ENCODE measurements around the gene CDC27.
"Not testable (repeated sequence)": the region's sequence is repeated elsewhere in the genome, so short reads cannot be mapped to it uniquely, and the experiment has no call there.

CDC27 gene

DNA sequence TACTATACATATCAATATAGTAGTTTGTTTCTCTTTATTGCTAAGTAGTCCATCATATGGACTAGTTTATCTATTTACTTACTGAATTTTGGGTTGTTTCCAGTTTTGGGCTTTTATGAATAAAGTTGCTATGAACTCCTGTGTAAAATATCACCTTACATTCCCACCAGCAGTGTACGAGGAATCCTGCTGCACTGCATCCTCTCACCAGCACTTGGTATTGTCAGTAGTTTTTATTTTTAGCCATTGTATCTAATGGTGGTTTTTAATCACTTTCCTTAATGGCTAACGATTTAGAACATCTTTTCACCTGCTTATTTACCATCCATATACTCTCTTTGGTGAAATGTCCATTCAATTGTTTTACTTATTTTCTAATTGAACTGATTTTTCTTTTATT is 24.0 kb downstream of the CDC27 start:
- H3K4me1 ChIP-seq (ENCODE audit: control insufficient read depth, insufficient read depth, low read length) = no peaks in the 10 kb centered on the region
- H3K27me3 ChIP-seq (ENCODE audit: control insufficient read depth, insufficient read depth, low read length) = no peaks in the 10 kb centered on the region
- H3K9ac ChIP-seq (ENCODE audit: low read depth, low read length) = no peak overlapping the region
- H3K36me3 ChIP-seq (ENCODE audit: control insufficient read depth, insufficient read depth, low read length) = peaks cover under 1% of the 10 kb centered on the region
- H3K4me3 ChIP-seq (ENCODE audit: low read depth, low read length) = no peak overlapping the region
- no peaks in the 10 kb centered on the region for H3K9me3 ChIP-seq (ENCODE audit: control insufficient read depth, insufficient read depth, low read length)

DNA sequence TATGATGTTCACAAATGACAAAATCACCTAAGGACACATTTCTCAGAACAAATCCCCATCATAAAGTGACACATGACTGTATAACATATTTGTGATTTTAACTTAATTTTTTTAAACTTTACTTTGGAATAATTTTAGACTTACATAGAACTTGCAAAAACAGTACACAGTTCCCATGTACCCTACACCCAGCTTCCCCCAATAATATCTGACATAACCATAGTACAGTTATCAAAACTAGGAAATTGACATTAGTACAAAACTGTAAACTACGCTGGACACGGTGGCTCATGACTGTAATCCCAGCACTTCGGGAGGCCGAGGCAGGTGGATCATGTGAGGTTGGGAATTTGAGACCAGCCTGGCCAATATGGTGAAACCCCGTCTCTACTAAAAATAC is 24.8 kb downstream of the CDC27 start:
- Histone ChIP-seq H3K4me1 (ENCODE audit: control insufficient read depth, insufficient read depth, low read length) (no peaks in the 10 kb centered on the region), H3K27me3 (ENCODE audit: control insufficient read depth, insufficient read depth, low read length) (no peaks in the 10 kb centered on the region), H3K9ac (ENCODE audit: low read depth, low read length) (no peak overlapping the region), H3K4me3 (ENCODE audit: low read depth, low read length) (no peak overlapping the region), H3K36me3 (ENCODE audit: control insufficient read depth, insufficient read depth, low read length) (peaks cover 9% of the 10 kb centered on the region), H3K9me3 (ENCODE audit: control insufficient read depth, insufficient read depth, low read length) (no peaks in the 10 kb centered on the region)

DNA sequence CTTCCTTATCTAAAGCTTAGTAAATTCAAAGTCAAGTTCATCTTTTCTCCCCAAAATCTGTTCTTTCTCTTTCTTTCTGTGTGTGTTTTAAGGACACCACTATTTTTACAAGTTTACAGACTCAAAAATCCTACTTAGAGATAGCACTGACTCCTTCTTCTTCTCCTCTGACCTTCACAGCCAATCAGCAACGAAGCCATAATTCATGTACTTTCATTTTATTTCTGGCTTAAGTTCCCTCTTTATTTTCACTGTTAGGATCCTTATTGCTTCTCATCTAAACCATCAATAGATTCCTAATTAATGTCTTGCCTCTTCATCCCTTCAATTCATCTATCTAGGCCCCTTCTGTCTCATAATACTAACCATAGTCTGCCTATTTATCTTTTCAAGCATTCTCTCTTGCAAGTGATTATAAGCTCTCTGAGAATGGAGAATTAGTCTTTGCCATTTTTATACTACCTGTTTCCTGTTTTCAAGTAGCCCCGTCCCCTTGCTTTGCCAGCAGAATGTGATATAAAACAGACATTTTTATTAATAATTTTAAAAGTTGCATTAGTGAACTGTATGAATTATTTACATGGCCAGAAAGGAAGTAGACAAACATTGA is 27.0 kb downstream of the CDC27 start:
- Histone ChIP-seq H3K36me3 (ENCODE audit: control insufficient read depth, insufficient read depth, low read length) (peaks cover 15% of the 10 kb centered on the region), H3K27me3 (ENCODE audit: control insufficient read depth, insufficient read depth, low read length) (no peaks in the 10 kb centered on the region), H3K9me3 (ENCODE audit: control insufficient read depth, insufficient read depth, low read length) (no peaks in the 10 kb centered on the region), H3K9ac (ENCODE audit: low read depth, low read length) (no peak overlapping the region), H3K4me1 (ENCODE audit: control insufficient read depth, insufficient read depth, low read length) (no peaks in the 10 kb centered on the region), H3K4me3 (ENCODE audit: low read depth, low read length) (no peak overlapping the region)

DNA sequence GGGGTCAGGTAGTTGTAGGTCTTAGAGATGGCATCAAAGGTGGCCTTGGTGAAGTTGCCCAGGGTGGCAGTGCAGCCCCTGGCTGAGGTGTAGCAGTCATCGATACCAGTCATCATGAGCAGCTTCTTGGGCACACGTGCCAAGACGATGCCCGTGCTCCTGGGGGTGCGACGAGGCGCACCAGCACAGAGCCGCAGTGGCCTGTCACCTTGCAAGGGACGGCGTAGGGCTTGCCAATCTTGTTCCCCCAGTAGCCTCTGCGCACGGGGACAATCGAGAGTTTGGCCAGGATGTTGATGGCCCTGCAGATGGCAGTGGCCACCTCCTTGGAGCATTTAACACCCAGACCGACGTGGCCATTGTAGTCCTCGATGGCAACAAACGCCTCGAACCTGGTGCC is 29.8 kb downstream of the CDC27 start:
- no peaks in the 10 kb centered on the region for H3K27me3 ChIP-seq (ENCODE audit: control insufficient read depth, insufficient read depth, low read length)
- H3K4me3 ChIP-seq (ENCODE audit: low read depth, low read length) = no peak overlapping the region
- peaks cover 17% of the 10 kb centered on the region for H3K36me3 ChIP-seq (ENCODE audit: control insufficient read depth, insufficient read depth, low read length)
- no peaks in the 10 kb centered on the region for H3K9me3 ChIP-seq (ENCODE audit: control insufficient read depth, insufficient read depth, low read length)
- H3K9ac ChIP-seq (ENCODE audit: low read depth, low read length) = no peak overlapping the region
- H3K4me1 ChIP-seq (ENCODE audit: control insufficient read depth, insufficient read depth, low read length) = no peaks in the 10 kb centered on the region

DNA sequence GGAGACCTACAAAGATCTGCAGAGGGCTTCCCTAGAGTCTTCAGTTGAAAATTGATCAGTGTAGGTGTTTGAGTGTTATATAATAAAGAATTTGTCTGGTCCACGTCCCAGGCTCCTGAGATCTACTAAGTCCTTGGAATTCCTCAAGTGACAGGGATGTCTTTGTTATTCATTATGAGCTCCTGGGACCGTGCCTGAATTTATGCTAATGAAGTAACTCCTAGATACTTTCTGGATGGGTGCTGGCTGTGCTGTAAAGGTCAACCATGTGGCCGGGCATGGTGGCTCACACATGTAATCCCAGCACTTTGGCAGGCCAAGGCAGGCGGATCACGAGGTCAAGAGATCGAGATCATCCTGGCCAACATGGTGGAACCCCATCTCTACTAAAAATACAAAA is 43.7 kb downstream of the CDC27 start:
- H3K4me3 ChIP-seq (ENCODE audit: low read depth, low read length) = no peak overlapping the region
- H3K27me3 ChIP-seq (ENCODE audit: control insufficient read depth, insufficient read depth, low read length) = no peaks in the 10 kb centered on the region
- H3K36me3 ChIP-seq (ENCODE audit: control insufficient read depth, insufficient read depth, low read length) = no peaks in the 10 kb centered on the region
- no peaks in the 10 kb centered on the region for H3K4me1 ChIP-seq (ENCODE audit: control insufficient read depth, insufficient read depth, low read length)
- H3K9ac ChIP-seq (ENCODE audit: low read depth, low read length) = no peak overlapping the region
- H3K9me3 ChIP-seq (ENCODE audit: control insufficient read depth, insufficient read depth, low read length) = no peaks in the 10 kb centered on the region

DNA sequence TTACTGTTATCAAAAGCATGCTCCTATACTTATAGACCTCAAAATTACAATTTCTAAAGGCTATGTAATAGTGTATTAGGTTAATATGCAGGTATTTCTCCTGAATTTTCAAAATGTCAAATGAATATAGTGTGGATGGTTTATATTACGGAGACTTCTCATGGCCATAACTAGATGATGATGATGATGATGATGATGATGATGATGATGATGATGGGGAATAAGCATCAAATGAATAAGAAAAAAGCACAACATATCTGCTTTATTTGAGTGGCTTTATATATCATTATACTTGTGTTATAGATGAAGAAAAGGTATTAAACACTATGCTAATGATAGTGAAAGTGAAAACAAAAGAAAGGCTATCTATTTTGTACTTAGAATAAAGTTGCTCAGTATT is 53.9 kb downstream of the CDC27 start:
- H3K4me1 ChIP-seq (ENCODE audit: control insufficient read depth, insufficient read depth, low read length) = no peaks in the 10 kb centered on the region
- H3K27me3 ChIP-seq (ENCODE audit: control insufficient read depth, insufficient read depth, low read length) = no peaks in the 10 kb centered on the region
- H3K36me3 ChIP-seq (ENCODE audit: control insufficient read depth, insufficient read depth, low read length) = no peaks in the 10 kb centered on the region
- H3K9ac ChIP-seq (ENCODE audit: low read depth, low read length) = no peak overlapping the region
- no peak overlapping the region for H3K4me3 ChIP-seq (ENCODE audit: low read depth, low read length)
- H3K9me3 ChIP-seq (ENCODE audit: control insufficient read depth, insufficient read depth, low read length) = no peaks in the 10 kb centered on the region

DNA sequence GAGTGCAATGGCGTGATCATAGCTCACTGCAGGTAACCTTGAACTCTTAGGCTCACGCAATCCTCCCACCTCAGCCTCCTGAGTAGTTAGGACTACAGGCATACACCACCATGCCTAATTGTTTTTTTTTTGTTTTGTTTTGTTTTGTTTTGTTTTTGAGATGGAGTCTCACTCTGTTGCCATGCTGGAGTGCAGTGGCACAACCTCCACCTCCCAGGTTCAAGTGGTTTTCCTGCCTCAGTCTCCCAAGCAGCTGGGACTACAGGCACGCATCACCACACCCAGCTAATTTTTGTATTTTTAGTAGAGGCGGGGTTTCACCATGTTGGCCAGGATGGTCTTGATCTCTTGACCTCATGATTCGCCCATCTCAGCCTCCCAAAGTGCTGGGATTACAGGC is 54.7 kb downstream of the CDC27 start:
- H3K36me3 ChIP-seq (ENCODE audit: control insufficient read depth, insufficient read depth, low read length); H3K4me1 ChIP-seq (ENCODE audit: control insufficient read depth, insufficient read depth, low read length); H3K9ac ChIP-seq (ENCODE audit: low read depth, low read length); H3K4me3 ChIP-seq (ENCODE audit: low read depth, low read length); H3K9me3 ChIP-seq (ENCODE audit: control insufficient read depth, insufficient read depth, low read length); H3K27me3 ChIP-seq (ENCODE audit: control insufficient read depth, insufficient read depth, low read length): not testable (repeated sequence)

DNA sequence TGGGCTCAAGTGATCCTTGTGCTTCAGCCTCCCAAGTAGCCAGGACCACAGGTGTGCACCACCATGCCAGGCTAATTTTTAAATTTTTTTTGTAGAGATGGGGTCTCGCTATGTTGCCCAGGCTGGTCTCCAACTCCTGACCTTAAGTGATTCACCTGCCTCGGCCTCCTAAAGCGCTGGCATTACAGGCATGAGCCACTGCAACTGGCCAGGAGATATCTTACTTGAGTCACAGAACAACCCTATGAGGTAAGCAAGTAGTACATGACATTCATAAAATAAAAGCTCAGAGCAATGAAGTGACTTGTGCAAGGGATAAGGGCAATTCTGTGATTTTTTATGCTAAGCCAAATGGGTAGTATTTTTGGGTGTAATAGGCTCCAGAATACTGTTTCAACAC is 57.3 kb downstream of the CDC27 start:
- Histone ChIP-seq H3K4me3 (ENCODE audit: low read depth, low read length) (no peak overlapping the region), H3K9ac (ENCODE audit: low read depth, low read length) (no peak overlapping the region), H3K36me3 (ENCODE audit: control insufficient read depth, insufficient read depth, low read length) (peaks cover 6% of the 10 kb centered on the region), H3K27me3 (ENCODE audit: control insufficient read depth, insufficient read depth, low read length) (no peaks in the 10 kb centered on the region), H3K9me3 (ENCODE audit: control insufficient read depth, insufficient read depth, low read length) (no peaks in the 10 kb centered on the region), H3K4me1 (ENCODE audit: control insufficient read depth, insufficient read depth, low read length) (no peaks in the 10 kb centered on the region)

DNA sequence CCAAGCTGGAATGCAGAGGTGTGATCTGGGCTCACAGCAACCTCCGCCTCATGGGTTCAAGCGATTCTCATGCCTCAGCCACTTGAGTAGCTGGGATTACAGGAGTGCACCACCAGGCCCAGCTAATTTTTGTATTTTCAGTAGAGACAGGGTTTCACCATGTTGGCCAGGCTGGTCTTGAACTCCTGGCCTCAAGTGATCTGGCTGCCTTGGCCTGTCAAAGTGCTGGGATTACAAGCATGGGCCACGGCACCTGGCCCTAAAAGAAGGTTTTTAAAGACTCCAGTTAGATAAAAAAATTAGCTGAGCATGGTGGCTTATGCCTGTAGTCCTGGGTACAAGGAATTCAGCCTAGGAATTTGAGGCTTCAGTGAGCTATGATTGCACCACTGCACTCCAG is 62.3 kb downstream of the CDC27 start:
- not testable (repeated sequence) for H3K36me3 ChIP-seq (ENCODE audit: control insufficient read depth, insufficient read depth, low read length); H3K9me3 ChIP-seq (ENCODE audit: control insufficient read depth, insufficient read depth, low read length); H3K9ac ChIP-seq (ENCODE audit: low read depth, low read length); H3K4me3 ChIP-seq (ENCODE audit: low read depth, low read length); H3K27me3 ChIP-seq (ENCODE audit: control insufficient read depth, insufficient read depth, low read length); H3K4me1 ChIP-seq (ENCODE audit: control insufficient read depth, insufficient read depth, low read length)

DNA sequence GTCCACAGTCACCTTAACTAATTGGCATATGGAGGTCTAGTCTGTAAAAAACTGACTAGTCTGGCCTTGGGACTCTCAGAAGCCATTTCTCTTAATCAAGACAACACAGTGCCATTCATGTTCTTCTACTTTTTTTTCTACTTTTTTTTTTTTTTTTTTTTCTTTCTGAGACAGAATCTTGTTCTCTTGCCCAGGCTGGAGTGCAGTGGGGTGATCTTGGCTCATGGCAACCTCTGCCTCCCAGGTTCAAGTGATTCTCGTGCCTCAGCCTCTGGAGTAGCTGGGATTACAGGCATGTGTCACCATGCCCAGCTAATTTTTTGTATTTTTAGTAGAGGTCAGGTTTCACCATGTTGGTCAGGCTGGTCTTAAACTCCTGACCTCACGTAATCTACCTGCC is 65.8 kb downstream of the CDC27 start:
- H3K4me1 ChIP-seq (ENCODE audit: control insufficient read depth, insufficient read depth, low read length); H3K36me3 ChIP-seq (ENCODE audit: control insufficient read depth, insufficient read depth, low read length); H3K4me3 ChIP-seq (ENCODE audit: low read depth, low read length); H3K9me3 ChIP-seq (ENCODE audit: control insufficient read depth, insufficient read depth, low read length); H3K27me3 ChIP-seq (ENCODE audit: control insufficient read depth, insufficient read depth, low read length); H3K9ac ChIP-seq (ENCODE audit: low read depth, low read length): not testable (repeated sequence)

DNA sequence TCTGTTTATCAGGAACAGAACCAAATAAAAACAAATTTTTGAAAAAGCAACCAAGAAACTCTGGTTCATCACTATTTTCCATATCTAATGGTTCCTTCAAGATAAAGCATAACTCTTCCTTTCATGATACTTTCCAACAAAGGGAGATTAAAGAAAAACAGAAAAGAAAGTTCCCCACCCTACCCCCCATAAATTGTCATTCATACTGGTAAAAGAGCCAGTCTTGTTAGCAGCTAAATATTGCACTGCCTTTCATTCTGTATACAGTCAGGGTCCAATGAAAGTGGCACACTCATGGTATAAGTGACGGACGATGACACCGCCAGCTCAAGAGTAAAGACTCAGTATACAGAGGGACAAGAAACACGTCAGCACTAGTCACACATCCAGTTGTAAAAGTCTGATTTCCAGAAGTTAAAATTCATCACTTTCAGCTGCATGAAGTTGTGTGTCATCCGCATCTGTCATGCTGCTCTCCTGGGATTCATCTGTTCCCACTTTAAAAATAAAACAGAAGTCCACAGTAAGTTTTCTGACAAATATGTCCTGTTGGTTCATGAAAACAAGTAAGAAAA is 68.5 kb downstream of the CDC27 start:
- Histone ChIP-seq H3K27me3 (ENCODE audit: control insufficient read depth, insufficient read depth, low read length) (no peaks in the 10 kb centered on the region), H3K9me3 (ENCODE audit: control insufficient read depth, insufficient read depth, low read length) (no peaks in the 10 kb centered on the region), H3K9ac (ENCODE audit: low read depth, low read length) (no peak overlapping the region), H3K36me3 (ENCODE audit: control insufficient read depth, insufficient read depth, low read length) (no peaks in the 10 kb centered on the region), H3K4me3 (ENCODE audit: low read depth, low read length) (no peak overlapping the region), H3K4me1 (ENCODE audit: control insufficient read depth, insufficient read depth, low read length) (peaks cover 7% of the 10 kb centered on the region)

DNA sequence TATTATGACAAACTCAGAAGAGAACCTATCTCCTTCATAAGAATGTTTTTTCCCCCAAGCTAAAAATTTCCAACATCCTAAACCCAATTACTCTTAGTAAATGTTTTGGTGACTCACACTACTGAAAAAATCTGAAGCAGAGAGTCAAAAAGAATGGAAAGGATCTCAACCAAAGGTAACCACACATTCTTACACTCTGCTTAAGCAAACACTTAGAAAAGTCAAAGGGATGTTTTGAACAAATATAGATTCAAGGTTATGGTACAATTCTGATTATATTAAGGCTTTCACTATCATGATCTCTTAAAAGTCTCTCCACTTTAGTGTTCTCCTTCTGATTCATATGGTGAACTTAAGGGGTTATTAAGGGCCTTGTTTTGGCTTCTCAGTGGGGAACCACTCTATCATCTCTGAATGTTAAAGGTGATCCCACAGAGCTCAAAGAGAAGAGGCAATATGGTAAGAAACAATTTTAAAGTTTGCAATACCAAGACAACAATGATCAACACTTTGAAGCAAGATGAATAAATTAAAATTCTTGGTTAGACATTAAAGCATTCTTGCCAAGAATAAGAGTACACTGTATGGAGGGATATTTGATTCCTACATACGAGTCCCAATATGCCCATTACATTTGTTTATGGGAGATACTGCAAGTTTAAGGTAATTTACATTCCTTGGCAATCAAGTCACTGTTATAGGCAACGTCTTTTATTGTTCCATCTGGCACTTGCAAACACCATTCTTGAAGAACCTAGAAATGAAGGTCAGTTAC is 69.2 kb downstream of the CDC27 start:
- no peaks in the 10 kb centered on the region for H3K36me3 ChIP-seq (ENCODE audit: control insufficient read depth, insufficient read depth, low read length)
- H3K27me3 ChIP-seq (ENCODE audit: control insufficient read depth, insufficient read depth, low read length) = no peaks in the 10 kb centered on the region
- H3K4me3 ChIP-seq (ENCODE audit: low read depth, low read length) = no peak overlapping the region
- no peaks in the 10 kb centered on the region for H3K9me3 ChIP-seq (ENCODE audit: control insufficient read depth, insufficient read depth, low read length)
- peaks cover 7% of the 10 kb centered on the region for H3K4me1 ChIP-seq (ENCODE audit: control insufficient read depth, insufficient read depth, low read length)
- no peak overlapping the region for H3K9ac ChIP-seq (ENCODE audit: low read depth, low read length)

All from iPS-15b (cell line).